Prostate gland (tissue), 2 donors: ENCODE results near the gene RABGAP1L. TPM values are rescaled to one million over a fixed set of nuclear protein-coding genes. Genes with fewer than 3 reads are reported as not detected.

Source experiments
- DNase-seq: peaks from one replicate; pipeline ENCODE4 v3.0.0-alpha.2; 2019; ENCODE audit warnings: low spot score
- H3K27ac ChIP-seq, 2 donors: fragments of 200-600 bp; sonication (generic); 2 replicates each; pipeline ENCODE4 v1.5.1; 2017 to 2019
- H3K27me3 ChIP-seq: fragments of 200-600 bp; sonication (generic); replicated peaks from 2 replicates; pipeline ENCODE4 v1.5.1; 2019; ENCODE audit not compliant: insufficient read depth
- H3K36me3 ChIP-seq, 2 donors: fragments of 200-600 bp; sonication (generic); 1 replicate in 1 of 2; 2 replicates in 1 of 2; pipeline versions ENCODE4 v1.5.1 to v1.8.1; 2017 to 2019
- H3K4me1 ChIP-seq: fragments of 200-600 bp; sonication (generic); replicated peaks from 2 replicates; pipeline ENCODE4 v1.5.1; 2019
- H3K4me3 ChIP-seq, 2 donors: fragments of 200-600 bp; sonication (generic); 2 replicates each; pipeline ENCODE4 v1.5.1; 2017 to 2019
- H3K9me3 ChIP-seq: fragments of 200-600 bp; sonication (generic); 2 replicates; pipeline ENCODE4 v1.5.1; 2017
- POLR2A ChIP-seq: fragments of 450-650 bp; IDR thresholded peaks from one replicate; pipeline ENCODE4 v1.6.1; 2016; ENCODE audit warnings: antibody characterized with exemption, mild to moderate bottlenecking
- POLR2AphosphoS5 ChIP-seq: sonication (generic); formaldehyde crosslinking; IDR thresholded peaks from one replicate; pipeline ENCODE4 v1.6.1; 2017; ENCODE audit warnings: antibody characterized with exemption
- WGBS: methylation state at CpG from one replicate; pipeline ENCODE4 v1.1.5; 2018; 5-methylcytosine and 5-hydroxymethylcytosine counted together
- intact Hi-C: fragments of 100-400 bp; cut with DNase I; formaldehyde crosslinking; loops from one replicate; pipeline ENCODE4 v1.14.2; 2022
- total RNA-seq, 2 donors: library from RNA; depleted of rRNA; stranded (reverse); fragments of >200 nt; gene quantifications; one replicate each; pipeline ENCODE4 v1.1.0, GENCODE V29; 2016
- TF ChIP-seq, protein P1 (sequence below), 4 experiments: fragments of 200-600 bp in 2 of 4; fragments of 450-650 bp in 2 of 4; sonication (generic) in 2 of 4; IDR thresholded peaks; 1 replicate in 3 of 4; 2 replicates in 1 of 4; pipeline ENCODE4 v1.5.1; 2016 to 2019; ENCODE audit warnings: antibody characterized with exemption in 4 of 4, mild to moderate bottlenecking in 2 of 4, moderate library complexity in 2 of 4

RABGAP1L gene
- total RNA-seq, 2 donors from 2014 or later, result 32.3 to 41.5 TPM

DNA sequence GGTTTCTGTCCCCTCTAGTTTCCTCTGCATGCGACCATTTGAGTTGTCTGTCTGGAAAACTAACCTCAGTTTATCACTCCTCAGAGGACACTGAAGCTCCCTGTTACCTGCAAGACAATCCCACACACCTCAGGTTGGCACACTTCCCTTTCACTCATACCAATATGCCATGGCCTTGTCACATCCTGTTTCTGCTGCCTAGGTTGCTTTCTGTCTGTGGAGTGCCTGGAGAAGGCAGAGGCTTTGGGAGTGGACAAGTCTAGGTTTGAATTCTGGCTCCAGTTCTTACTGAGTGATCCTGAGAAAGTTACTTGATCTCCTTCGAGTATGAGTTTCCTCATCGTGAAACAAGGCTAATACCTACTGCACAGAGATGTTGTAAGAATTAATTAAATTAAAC lies 668.9 kb downstream of the RABGAP1L start:
- Histone ChIP-seq H3K27me3 (no peaks in the 10 kb centered on the region), H3K9me3 (no peaks in the 10 kb centered on the region), H3K27ac (no peak overlapping the region), H3K4me3 (no peak overlapping the region), H3K4me1 (no peaks in the 10 kb centered on the region), H3K36me3 (no peaks in the 10 kb centered on the region)
- no peak for TF ChIP-seq POLR2A
- TF ChIP-seq, protein P1, sequence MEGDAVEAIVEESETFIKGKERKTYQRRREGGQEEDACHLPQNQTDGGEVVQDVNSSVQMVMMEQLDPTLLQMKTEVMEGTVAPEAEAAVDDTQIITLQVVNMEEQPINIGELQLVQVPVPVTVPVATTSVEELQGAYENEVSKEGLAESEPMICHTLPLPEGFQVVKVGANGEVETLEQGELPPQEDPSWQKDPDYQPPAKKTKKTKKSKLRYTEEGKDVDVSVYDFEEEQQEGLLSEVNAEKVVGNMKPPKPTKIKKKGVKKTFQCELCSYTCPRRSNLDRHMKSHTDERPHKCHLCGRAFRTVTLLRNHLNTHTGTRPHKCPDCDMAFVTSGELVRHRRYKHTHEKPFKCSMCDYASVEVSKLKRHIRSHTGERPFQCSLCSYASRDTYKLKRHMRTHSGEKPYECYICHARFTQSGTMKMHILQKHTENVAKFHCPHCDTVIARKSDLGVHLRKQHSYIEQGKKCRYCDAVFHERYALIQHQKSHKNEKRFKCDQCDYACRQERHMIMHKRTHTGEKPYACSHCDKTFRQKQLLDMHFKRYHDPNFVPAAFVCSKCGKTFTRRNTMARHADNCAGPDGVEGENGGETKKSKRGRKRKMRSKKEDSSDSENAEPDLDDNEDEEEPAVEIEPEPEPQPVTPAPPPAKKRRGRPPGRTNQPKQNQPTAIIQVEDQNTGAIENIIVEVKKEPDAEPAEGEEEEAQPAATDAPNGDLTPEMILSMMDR (IDR thresholded peaks at IDR 0.05), result no peak
- no peak for TF ChIP-seq POLR2AphosphoS5
- DNase-seq, result no peak
- WGBS, result 75% methylated on average over 3 of the region's 3 CpGs
- intact Hi-C loops, result no loop called here

DNA sequence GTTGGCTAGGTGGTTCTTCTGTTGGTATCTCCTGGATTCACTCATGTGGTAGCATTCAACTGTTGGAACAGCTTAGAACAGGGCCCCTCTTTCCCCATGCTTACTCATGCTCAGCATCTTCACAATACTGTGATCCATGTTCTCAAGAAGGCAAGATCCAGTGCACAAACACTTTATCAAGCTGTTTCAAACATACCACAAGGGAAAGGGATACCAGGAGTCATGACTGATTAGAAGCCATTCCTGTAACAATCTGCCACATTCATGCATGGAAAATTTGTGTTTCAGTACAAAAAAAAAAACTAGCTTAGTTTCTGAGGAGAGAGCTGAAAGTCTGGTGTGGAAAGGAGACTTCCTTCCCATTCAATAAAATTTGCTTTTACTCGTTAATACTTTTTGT lies 670.7 kb downstream of the RABGAP1L start:
- intact Hi-C loops, result no loop called here
- H3K4me1 ChIP-seq, result no peaks in the 10 kb centered on the region
- WGBS, result 84% methylated on average over 1 of the region's 1 CpG

DNA sequence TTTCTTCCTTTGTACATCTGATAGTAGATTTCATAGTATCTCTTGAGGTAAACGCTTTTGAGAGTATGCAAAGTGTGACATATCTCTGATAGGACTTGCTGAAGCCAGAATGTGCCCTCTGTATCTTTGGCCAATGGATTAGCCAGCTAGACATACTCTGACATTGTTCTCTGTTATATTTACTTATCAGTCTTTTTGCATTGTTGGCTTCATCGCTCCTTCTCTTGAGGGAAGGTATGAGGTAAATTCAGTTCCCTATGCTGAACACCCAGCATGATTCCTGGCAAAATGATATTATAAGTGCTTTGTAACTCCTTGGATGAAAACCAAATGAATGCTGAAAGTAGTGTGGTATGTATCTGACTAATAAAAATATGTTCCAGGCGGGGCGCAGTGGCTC lies 677.2 kb downstream of the RABGAP1L start:
- H3K27ac ChIP-seq, result no peak overlapping the region

More for the DNA sequence above, 670.7 kb downstream of the RABGAP1L start:
- no peak overlapping the region for H3K27ac ChIP-seq
- no peaks in the 10 kb centered on the region for H3K36me3 ChIP-seq
- no peaks in the 10 kb centered on the region for H3K9me3 ChIP-seq
- DNase-seq, result no peak
- H3K27me3 ChIP-seq, result no peaks in the 10 kb centered on the region
- no peak overlapping the region for H3K4me3 ChIP-seq
- TF ChIP-seq POLR2AphosphoS5, result no peak
- TF ChIP-seq, protein P1 (IDR thresholded peaks at IDR 0.05), result no peak
- TF ChIP-seq POLR2A, result no peak

DNA sequence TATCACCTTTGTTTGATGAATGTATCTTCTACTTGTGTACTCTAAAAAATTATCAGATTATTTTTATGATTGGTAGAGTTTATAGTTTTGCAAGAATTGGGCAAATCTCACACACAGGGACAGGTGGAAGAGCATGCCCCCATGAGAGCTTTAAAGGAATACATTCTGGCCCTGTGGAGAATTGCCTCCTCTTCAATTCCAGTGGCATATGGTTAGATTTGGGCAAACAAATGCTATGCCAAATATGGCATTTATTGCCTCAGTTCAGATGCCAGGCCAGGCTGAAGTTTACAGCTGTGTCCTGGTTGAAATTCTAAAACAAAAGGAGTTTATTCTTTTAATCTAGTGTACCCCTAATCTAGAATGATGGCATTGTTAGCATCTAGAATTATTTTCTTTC lies 678.1 kb downstream of the RABGAP1L start:
- intact Hi-C loops, result no loop called here
- Histone ChIP-seq H3K4me3 (no peak overlapping the region), H3K9me3 (no peaks in the 10 kb centered on the region), H3K4me1 (no peaks in the 10 kb centered on the region), H3K36me3 (no peaks in the 10 kb centered on the region), H3K27me3 (no peaks in the 10 kb centered on the region), H3K27ac (no peak overlapping the region)
- TF ChIP-seq, protein P1 (IDR thresholded peaks at IDR 0.05), result no peak
- TF ChIP-seq POLR2A (no peak), POLR2AphosphoS5 (no peak)
- no peak for DNase-seq

More for the DNA sequence above, 677.2 kb downstream of the RABGAP1L start:
- TF ChIP-seq, protein P1 (IDR thresholded peaks at IDR 0.05), result no peak
- no peak for TF ChIP-seq POLR2A
- no peak for TF ChIP-seq POLR2AphosphoS5
- DNase-seq, result no peak
- no peak overlapping the region for H3K4me3 ChIP-seq
- intact Hi-C loops, result no loop called here
- no peaks in the 10 kb centered on the region for H3K4me1 ChIP-seq
- H3K27me3 ChIP-seq, result no peaks in the 10 kb centered on the region
- H3K9me3 ChIP-seq, result no peaks in the 10 kb centered on the region
- no peaks in the 10 kb centered on the region for H3K36me3 ChIP-seq
- 89% methylated on average over 4 of the region's 4 CpGs for WGBS

DNA sequence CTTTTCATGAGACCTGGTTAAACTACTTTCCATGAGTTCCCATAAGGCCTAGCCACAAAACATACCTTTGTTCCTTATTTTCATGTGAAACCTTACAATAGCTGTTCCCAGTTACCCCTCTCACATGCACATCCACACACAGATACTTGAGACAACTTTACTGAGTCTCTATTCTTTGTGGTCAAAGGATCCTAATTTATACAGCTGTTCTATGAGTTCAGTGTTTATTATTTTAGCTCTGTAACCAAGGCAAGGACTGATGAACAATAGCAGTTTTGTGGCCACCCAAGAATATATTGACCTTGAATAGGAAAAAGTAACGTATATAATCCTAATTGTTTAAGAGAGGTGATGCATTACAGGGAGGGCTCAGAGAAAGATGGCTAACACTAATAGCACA lies 679.9 kb downstream of the RABGAP1L start:
- TF ChIP-seq POLR2A (no peak), POLR2AphosphoS5 (no peak)
- TF ChIP-seq, protein P1 (IDR thresholded peaks at IDR 0.05), result no peak
- no peak overlapping the region for H3K4me3 ChIP-seq
- no peaks in the 10 kb centered on the region for H3K9me3 ChIP-seq
- WGBS, result 96% methylated on average over 1 of the region's 1 CpG
- H3K4me1 ChIP-seq, result no peaks in the 10 kb centered on the region
- H3K27ac ChIP-seq, result no peak overlapping the region
- H3K27me3 ChIP-seq, result no peaks in the 10 kb centered on the region
- intact Hi-C loops, result no loop called here
- no peak for DNase-seq
- H3K36me3 ChIP-seq, result no peaks in the 10 kb centered on the region
